PC-3 (cell line): ENCODE measurements around the gene HINT3.
"Not testable (repeated sequence)": the region's sequence is repeated elsewhere in the genome, so short reads cannot be mapped to it uniquely, and the experiment has no call there.

Experiments
- CTCF ChIP-seq: fragments of 300-600 bp; sonication (generic); conservative IDR thresholded peaks from 2 replicates; pipeline ENCODE4 v1.5.1; 2017; ENCODE audit warnings: antibody characterized with exemption, low read depth, mild to moderate bottlenecking, low read length
- EZH2 ChIP-seq: fragments of 300-600 bp; sonication (generic); IDR thresholded peaks from one replicate; pipeline ENCODE4 v1.6.1; 2017; ENCODE audit warnings: antibody characterized with exemption, mild to moderate bottlenecking, low read length; ENCODE audit not compliant: unreplicated experiment

- not testable (repeated sequence) for TF ChIP-seq CTCF, EZH2
These were observed 5.9 kb upstream of the HINT3 start for GRCh38 chr6:125950716-125951115.
